Measurements from ENCODE around the gene ARHGDIB.
A peak's percentile ranks its signal among the peaks of the same experiment; 100 is the strongest.

Gene ARHGDIB

DNA sequence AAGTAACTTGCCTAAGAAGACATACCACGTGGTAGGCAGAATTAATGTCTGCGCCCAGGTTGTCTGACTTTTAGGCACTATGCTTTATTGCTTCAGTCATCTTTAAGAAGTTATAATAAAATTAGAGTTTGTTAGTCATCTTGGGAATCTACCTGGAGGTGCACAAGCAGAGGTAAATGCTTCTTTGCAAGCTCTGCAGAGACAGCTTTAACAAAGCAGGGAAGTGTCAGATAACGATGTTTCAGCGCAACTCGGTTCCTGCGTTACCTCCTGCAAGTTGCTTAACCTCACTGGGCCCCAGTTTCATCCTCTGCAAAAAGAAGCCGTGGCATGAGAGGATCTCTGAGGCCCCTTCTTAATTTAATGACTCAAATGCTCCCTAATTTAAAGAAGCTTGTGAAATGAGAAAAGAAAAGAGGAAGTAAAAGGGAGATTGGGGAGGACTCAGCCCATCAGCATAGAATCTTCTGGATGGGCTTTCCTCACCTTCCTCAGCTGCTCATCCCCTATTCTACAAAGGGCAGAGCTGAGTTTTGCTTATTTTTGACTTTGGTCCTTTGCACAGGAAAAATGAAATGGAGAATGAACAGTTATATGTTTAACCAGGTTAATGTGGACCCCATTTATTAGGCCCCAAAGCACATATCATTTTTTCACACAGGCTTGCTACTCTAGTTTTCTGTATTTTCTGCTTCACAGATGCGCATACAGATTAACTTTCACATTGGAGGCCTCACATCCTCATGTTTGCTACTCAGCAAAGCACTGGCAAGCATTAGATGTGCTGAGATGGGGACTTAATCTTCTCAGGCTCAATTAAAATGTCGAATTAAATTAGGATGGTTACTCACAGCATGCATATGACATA is 5.1 kb downstream of the ARHGDIB start:
- TF ChIP-seq, protein P1, sequence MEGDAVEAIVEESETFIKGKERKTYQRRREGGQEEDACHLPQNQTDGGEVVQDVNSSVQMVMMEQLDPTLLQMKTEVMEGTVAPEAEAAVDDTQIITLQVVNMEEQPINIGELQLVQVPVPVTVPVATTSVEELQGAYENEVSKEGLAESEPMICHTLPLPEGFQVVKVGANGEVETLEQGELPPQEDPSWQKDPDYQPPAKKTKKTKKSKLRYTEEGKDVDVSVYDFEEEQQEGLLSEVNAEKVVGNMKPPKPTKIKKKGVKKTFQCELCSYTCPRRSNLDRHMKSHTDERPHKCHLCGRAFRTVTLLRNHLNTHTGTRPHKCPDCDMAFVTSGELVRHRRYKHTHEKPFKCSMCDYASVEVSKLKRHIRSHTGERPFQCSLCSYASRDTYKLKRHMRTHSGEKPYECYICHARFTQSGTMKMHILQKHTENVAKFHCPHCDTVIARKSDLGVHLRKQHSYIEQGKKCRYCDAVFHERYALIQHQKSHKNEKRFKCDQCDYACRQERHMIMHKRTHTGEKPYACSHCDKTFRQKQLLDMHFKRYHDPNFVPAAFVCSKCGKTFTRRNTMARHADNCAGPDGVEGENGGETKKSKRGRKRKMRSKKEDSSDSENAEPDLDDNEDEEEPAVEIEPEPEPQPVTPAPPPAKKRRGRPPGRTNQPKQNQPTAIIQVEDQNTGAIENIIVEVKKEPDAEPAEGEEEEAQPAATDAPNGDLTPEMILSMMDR (IDR thresholded peaks at IDR 0.05): no peak
- Mint-ChIP-seq H3K27me3 (ENCODE audit: low read depth, poor library complexity) (peaks cover 11% of the 10 kb centered on the region), H3K27ac (no peak overlapping the region), H3K9me3 (no peaks in the 10 kb centered on the region), H3K36me3 (ENCODE audit: low read depth) (no peaks in the 10 kb centered on the region), H3K4me3 (no peak overlapping the region), H3K4me1 (peaks cover 8% of the 10 kb centered on the region)
- no peak for DNase-seq

DNA sequence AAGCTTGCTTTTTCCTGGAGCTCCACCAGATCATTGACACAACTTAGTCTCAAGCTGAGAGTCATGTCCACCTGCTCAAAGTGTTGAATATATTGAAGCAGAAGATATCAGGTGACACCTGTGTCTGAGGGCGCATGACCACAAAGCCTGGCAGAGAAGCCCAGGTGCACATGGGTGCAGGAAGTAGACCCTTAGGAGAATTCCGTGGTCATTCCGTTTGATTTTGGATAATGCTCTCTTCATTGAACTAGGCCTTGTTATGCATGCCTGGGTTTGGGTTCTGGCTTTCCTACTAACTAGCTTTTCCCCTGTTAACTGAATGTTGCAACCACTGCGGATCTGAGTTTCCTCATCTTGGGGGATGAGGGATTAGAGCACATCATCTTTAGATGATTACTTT is 7.1 kb downstream of the ARHGDIB start:
- H3K9me3 Mint-ChIP-seq: no peaks in the 10 kb centered on the region
- TF ChIP-seq, protein P1 (IDR thresholded peaks at IDR 0.05): no peak
- H3K27me3 Mint-ChIP-seq (ENCODE audit: low read depth, poor library complexity): peaks cover 9% of the 10 kb centered on the region
- no peak for DNase-seq
- H3K4me3 Mint-ChIP-seq: no peak overlapping the region
- H3K27ac Mint-ChIP-seq: no peak overlapping the region
- no peaks in the 10 kb centered on the region for H3K36me3 Mint-ChIP-seq (ENCODE audit: low read depth)
- H3K4me1 Mint-ChIP-seq: peaks cover 18% of the 10 kb centered on the region

DNA sequence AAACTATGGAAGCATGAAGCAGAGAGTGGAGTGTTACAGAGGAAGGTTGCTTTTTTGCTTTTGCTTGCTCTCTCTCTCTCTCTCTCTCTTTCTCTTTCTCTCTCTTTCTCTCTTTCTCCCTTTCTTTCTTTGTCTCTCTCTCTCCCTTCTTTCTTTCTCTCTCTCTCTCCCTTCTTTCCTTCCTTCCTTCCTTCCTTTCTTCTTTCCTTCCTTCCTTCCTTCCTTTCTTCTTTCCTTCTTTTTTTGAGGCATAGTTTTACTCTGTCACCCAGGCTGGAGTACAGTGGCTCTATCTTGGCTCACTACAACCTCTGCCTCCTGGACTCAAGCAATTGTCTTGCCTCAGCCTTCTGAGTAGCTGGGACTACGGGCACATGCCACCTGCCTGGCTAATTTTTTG is 7.6 kb downstream of the ARHGDIB start:
- Mint-ChIP-seq H3K27me3 (ENCODE audit: low read depth, poor library complexity) (peaks cover 5% of the 10 kb centered on the region), H3K4me3 (no peak overlapping the region), H3K36me3 (ENCODE audit: low read depth) (no peaks in the 10 kb centered on the region), H3K27ac (peak overlapping the region; percentile 74), H3K4me1 (peaks cover 24% of the 10 kb centered on the region), H3K9me3 (no peaks in the 10 kb centered on the region)
- no peak for DNase-seq
- TF ChIP-seq, protein P1 (IDR thresholded peaks at IDR 0.05): no peak

DNA sequence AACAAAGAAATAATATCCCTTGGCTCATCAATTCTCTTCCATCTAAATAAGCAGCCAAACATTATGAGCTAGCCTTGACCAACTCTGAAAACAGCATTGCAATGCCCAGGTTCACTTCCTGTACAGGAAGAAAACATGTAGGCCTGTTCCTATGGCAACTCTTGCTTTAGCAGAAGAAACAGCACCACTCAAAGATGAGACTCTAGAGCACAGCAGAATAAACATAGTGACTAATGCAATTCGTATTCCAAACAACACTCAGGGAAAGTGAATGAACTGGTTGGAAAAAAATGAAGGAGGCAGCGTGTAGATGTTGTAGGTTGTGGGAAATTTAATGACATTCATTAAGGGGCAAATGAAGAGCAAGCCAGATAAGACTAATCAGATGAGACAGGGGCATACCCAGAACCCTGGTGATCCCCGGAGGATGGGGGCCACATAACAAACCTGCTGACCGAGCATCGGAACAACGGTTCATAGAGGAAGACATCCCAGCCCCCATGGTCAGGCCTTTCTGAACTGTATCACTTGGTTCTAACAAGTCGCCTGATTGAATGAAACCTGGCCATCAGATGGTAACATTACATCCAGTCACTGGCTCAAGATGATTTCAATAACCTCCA is 9.0 kb downstream of the ARHGDIB start:
- Mint-ChIP-seq H3K27ac (no peak overlapping the region), H3K9me3 (no peaks in the 10 kb centered on the region), H3K4me3 (no peak overlapping the region), H3K36me3 (ENCODE audit: low read depth) (no peaks in the 10 kb centered on the region), H3K4me1 (peaks cover 31% of the 10 kb centered on the region), H3K27me3 (ENCODE audit: low read depth, poor library complexity) (peaks cover 3% of the 10 kb centered on the region)
- no peak for DNase-seq
- TF ChIP-seq, protein P1 (IDR thresholded peaks at IDR 0.05): no peak

DNA sequence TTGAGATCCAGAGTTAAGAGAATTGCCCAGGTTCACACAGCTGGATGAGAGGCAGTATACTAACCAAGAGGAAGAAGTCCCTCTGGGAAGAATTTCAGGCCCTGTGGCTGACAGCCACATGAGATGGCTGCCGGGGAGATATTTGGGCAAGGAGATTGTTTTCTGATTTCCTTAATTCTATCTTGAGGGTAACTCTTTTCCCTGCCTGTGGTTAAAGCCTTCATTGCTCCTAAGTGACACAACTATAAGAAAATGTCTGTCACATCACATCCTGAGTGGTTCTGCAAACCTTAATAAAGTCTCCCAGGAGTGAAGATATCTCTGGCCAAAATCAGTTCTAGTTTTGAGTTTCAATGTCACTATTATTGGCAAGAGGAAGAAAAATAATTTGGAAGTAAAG is 9.6 kb downstream of the ARHGDIB start:
- H3K36me3 Mint-ChIP-seq (ENCODE audit: low read depth): no peaks in the 10 kb centered on the region
- no peak for DNase-seq
- H3K27me3 Mint-ChIP-seq (ENCODE audit: low read depth, poor library complexity): peaks cover 3% of the 10 kb centered on the region
- TF ChIP-seq, protein P1 (IDR thresholded peaks at IDR 0.05): no peak
- no peak overlapping the region for H3K4me3 Mint-ChIP-seq
- H3K27ac Mint-ChIP-seq: no peak overlapping the region
- peaks cover 33% of the 10 kb centered on the region for H3K4me1 Mint-ChIP-seq
- H3K9me3 Mint-ChIP-seq: no peaks in the 10 kb centered on the region

All from nephron progenitor cell (in vitro differentiated cells).